Upper lobe of left lung (tissue), 4 donors: ENCODE results near the gene PDYN.

Source experiments
- POLR2A ChIP-seq, 4 donors: fragments of 450-650 bp; IDR thresholded peaks; one replicate each; pipeline ENCODE4 v1.5.1; 2016 to 2017; ENCODE audit warnings: antibody characterized with exemption in 4 of 4, mild to moderate bottlenecking in 2 of 4
- TF ChIP-seq, protein P1 (sequence below), 6 experiments: fragments of 450-650 bp in 4 of 6; fragments of 200-600 bp in 2 of 6; sonication (generic) in 2 of 6; IDR thresholded peaks; one replicate each; pipeline ENCODE4 v1.5.1; 2016 to 2019; ENCODE audit warnings: antibody characterized with exemption in 6 of 6

- no peak for TF ChIP-seq POLR2A (IDR thresholded peaks at IDR 0.05)
- TF ChIP-seq, protein P1, sequence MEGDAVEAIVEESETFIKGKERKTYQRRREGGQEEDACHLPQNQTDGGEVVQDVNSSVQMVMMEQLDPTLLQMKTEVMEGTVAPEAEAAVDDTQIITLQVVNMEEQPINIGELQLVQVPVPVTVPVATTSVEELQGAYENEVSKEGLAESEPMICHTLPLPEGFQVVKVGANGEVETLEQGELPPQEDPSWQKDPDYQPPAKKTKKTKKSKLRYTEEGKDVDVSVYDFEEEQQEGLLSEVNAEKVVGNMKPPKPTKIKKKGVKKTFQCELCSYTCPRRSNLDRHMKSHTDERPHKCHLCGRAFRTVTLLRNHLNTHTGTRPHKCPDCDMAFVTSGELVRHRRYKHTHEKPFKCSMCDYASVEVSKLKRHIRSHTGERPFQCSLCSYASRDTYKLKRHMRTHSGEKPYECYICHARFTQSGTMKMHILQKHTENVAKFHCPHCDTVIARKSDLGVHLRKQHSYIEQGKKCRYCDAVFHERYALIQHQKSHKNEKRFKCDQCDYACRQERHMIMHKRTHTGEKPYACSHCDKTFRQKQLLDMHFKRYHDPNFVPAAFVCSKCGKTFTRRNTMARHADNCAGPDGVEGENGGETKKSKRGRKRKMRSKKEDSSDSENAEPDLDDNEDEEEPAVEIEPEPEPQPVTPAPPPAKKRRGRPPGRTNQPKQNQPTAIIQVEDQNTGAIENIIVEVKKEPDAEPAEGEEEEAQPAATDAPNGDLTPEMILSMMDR (IDR thresholded peaks at IDR 0.05), result no peak
Measured at GRCh38 chr20:1944345-1945091, 49.3 kb downstream of the PDYN start.
